Body of pancreas (tissue), 4 donors: ENCODE measurements around the gene GPR17. TPM values are rescaled to one million over a fixed set of nuclear protein-coding genes. Genes with fewer than 3 reads are reported as not detected.

Experiments
- ATAC-seq: fragments of 150-250 bp; one replicate; pipeline ENCODE4 v1.9.1; 2016
- DNase-seq, 4 donors: peaks; one replicate each; pipeline ENCODE4 v3.0.0-alpha.2; 2019
- H3K27ac ChIP-seq, 4 donors: fragments of 200-600 bp; sonication (generic); 1 replicate in 3 of 4; 2 replicates in 1 of 4; pipeline versions ENCODE4 v1.5.1 to v1.6.1; 2016 to 2019; ENCODE audit warnings: mild to moderate bottlenecking in 1 of 4, mixed read lengths in 1 of 4, moderate library complexity in 1 of 4
- H3K27me3 ChIP-seq, 2 donors: fragments of 200-600 bp; sonication (generic); one replicate each; pipeline ENCODE4 v1.6.0; 2016; ENCODE audit warnings: mild to moderate bottlenecking in 1 of 2
- H3K36me3 ChIP-seq, 2 donors: fragments of 200-600 bp; sonication (generic); replicated peaks in 1 of 2; 2 replicates each; pipeline ENCODE4 v1.5.1; 2016; ENCODE audit warnings: low read depth in 2 of 2; ENCODE audit not compliant: insufficient read depth in 1 of 2
- H3K4me1 ChIP-seq: fragments of 200-600 bp; sonication (generic); one replicate; pipeline ENCODE4 v1.6.0; 2016
- H3K4me3 ChIP-seq, 2 donors: fragments of 200-600 bp; sonication (generic); 1 replicate in 1 of 2; 2 replicates in 1 of 2; pipeline ENCODE4 v1.5.1; 2016 to 2019
- H3K9me3 ChIP-seq, 3 donors: fragments of 200-600 bp; sonication (generic); 1 replicate in 2 of 3; 2 replicates in 1 of 3; pipeline ENCODE4 v1.5.1; 2016
- POLR2A ChIP-seq, 3 donors: fragments of 450-650 bp; IDR thresholded peaks; one replicate each; pipeline ENCODE4 v1.6.1; 2016; ENCODE audit warnings: antibody characterized with exemption in 3 of 3, mild to moderate bottlenecking in 2 of 3
- WGBS, 2 donors: methylation state at CpG; one replicate each; pipeline ENCODE4 v1.1.5; 2017; 5-methylcytosine and 5-hydroxymethylcytosine counted together
- intact Hi-C: fragments of 100-400 bp; cut with DNase I; formaldehyde crosslinking; loops from one replicate; pipeline ENCODE4 v1.15.1; 2023
- total RNA-seq, 2 donors: library from RNA; depleted of rRNA; stranded (reverse); fragments of >200 nt; gene quantifications; one replicate each; pipeline ENCODE4 v1.1.0, GENCODE V29; 2016
- TF ChIP-seq, protein P1 (sequence below), 7 experiments: fragments of 450-650 bp in 4 of 7; fragments of 200-600 bp in 3 of 7; sonication (generic) in 3 of 7; IDR thresholded peaks; one replicate each; pipeline ENCODE4 v1.5.1; 2016 to 2019; ENCODE audit warnings: antibody characterized with exemption in 7 of 7

Gene GPR17
- total RNA-seq, 2 donors from 2014 or later: 0.26 TPM; not detected in 1

DNA sequence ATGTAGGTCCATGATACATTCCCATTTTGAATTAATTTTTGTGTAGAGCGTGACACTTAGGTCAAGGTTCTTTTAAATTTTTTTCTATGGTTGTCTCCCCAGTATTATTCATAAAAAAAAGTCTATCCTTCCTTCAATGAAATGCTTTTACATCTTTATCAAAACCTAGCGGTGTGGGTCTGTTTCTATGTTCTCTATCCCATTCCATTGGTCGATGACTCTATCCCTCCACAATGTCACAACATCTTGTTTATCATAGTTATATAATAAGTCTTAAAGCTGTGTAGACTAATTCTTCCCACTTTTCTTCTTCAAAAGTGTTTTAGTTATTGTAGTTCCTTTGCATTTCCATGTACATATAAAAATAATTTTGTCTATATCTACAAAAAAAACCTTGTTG lies 47.2 kb upstream of the GPR17 start:
- TF ChIP-seq POLR2A (IDR thresholded peaks at IDR 0.05): no peak
- TF ChIP-seq, protein P1, sequence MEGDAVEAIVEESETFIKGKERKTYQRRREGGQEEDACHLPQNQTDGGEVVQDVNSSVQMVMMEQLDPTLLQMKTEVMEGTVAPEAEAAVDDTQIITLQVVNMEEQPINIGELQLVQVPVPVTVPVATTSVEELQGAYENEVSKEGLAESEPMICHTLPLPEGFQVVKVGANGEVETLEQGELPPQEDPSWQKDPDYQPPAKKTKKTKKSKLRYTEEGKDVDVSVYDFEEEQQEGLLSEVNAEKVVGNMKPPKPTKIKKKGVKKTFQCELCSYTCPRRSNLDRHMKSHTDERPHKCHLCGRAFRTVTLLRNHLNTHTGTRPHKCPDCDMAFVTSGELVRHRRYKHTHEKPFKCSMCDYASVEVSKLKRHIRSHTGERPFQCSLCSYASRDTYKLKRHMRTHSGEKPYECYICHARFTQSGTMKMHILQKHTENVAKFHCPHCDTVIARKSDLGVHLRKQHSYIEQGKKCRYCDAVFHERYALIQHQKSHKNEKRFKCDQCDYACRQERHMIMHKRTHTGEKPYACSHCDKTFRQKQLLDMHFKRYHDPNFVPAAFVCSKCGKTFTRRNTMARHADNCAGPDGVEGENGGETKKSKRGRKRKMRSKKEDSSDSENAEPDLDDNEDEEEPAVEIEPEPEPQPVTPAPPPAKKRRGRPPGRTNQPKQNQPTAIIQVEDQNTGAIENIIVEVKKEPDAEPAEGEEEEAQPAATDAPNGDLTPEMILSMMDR (IDR thresholded peaks at IDR 0.05): no peak
- 86 to 88% methylated on average over 3 of the region's 3 CpGs for WGBS, 2 donors
- no peak for DNase-seq
- no peaks in the 10 kb centered on the region for H3K27me3 ChIP-seq
- H3K4me3 ChIP-seq: no peak overlapping the region
- H3K4me1 ChIP-seq: no peaks in the 10 kb centered on the region
- H3K9me3 ChIP-seq: no peaks in the 10 kb centered on the region
- no peak overlapping the region for H3K27ac ChIP-seq
- no peaks in the 10 kb centered on the region for H3K36me3 ChIP-seq
- no peak for ATAC-seq
- intact Hi-C loops: no loop called here

DNA sequence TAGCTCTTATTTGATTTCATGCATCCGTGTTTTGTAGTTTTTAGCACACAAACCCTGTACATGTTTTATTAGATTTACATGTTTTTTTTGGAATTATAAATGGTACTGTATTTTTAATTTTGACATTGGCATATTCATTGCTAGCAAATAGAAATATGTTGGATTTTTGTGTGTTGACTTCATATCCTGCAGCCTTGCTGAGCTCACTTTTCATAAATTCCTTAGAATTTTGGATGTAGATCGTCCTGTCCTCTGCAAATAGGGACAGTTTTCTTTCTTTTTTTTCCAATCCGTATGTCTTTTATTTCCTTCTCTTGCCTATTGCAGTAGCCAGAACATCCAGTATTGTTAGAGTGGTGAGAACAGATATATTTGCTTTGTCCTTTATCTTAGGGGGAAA lies 46.7 kb upstream of the GPR17 start:
- DNase-seq (no peak), ATAC-seq (no peak)
- TF ChIP-seq POLR2A (IDR thresholded peaks at IDR 0.05): no peak
- TF ChIP-seq, protein P1 (IDR thresholded peaks at IDR 0.05): no peak
- Histone ChIP-seq H3K4me1 (no peaks in the 10 kb centered on the region), H3K36me3 (no peaks in the 10 kb centered on the region), H3K27ac (no peak overlapping the region), H3K4me3 (no peak overlapping the region), H3K9me3 (no peaks in the 10 kb centered on the region), H3K27me3 (no peaks in the 10 kb centered on the region)
- intact Hi-C loops: no loop called here
- 58 to 59% methylated on average over 3 of the region's 3 CpGs for WGBS, 2 donors

DNA sequence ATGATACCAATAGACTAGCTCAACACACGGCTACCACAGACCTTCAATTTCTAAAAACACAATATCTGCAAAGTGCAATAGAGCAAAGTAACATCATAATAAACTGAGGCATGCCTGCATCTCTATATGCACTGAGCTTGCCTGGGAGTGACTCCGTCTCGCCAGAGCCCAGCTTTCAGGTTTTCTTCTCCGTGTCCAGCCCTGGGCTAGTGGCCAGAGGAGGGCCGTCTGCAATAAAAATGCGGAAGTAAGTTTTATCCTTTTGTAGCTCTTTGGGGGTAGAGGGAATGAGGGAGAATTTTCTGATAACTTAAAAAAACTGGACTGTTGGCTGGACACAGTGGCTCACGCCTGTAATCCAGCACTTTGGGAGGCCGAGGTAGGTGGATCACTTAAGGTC lies 41.0 kb upstream of the GPR17 start:
- H3K9me3 ChIP-seq: no peaks in the 10 kb centered on the region
- no peaks in the 10 kb centered on the region for H3K4me1 ChIP-seq
- H3K36me3 ChIP-seq: no peaks in the 10 kb centered on the region
- no peak overlapping the region for H3K4me3 ChIP-seq
- TF ChIP-seq POLR2A (IDR thresholded peaks at IDR 0.05): no peak
- TF ChIP-seq, protein P1 (IDR thresholded peaks at IDR 0.05): no peak
- DNase-seq (peak in 1 of 4 donors; percentile 2), ATAC-seq (no peak)
- no peak overlapping the region for H3K27ac ChIP-seq
- H3K27me3 ChIP-seq: no peaks in the 10 kb centered on the region
- intact Hi-C loops: no loop called here
- 78 to 81% methylated on average over 8 of the region's 8 CpGs for WGBS, 2 donors

GRCh38 chr2:127605691-127606263 lies 40.2 kb upstream of the GPR17 start:
- 79 to 80% methylated on average over 3 to 7 of the region's 7 CpGs for WGBS, 2 donors
- DNase-seq (peak in 1 of 4 donors; percentile 4), ATAC-seq (no peak)

More at GRCh38 chr2:127605691-127606263, 40.2 kb upstream of the GPR17 start:
- H3K27ac ChIP-seq: no peak overlapping the region
- peaks cover 0 to under 1% (median 0%) of the 10 kb centered on the region in 3 donors for H3K9me3 ChIP-seq
- TF ChIP-seq, protein P1 (IDR thresholded peaks at IDR 0.05): no peak
- no peak for TF ChIP-seq POLR2A (IDR thresholded peaks at IDR 0.05)
- H3K4me1 ChIP-seq: no peaks in the 10 kb centered on the region
- H3K4me3 ChIP-seq: no peak overlapping the region
- H3K27me3 ChIP-seq: no peaks in the 10 kb centered on the region
- H3K36me3 ChIP-seq: no peaks in the 10 kb centered on the region
- intact Hi-C loops: no loop called here
